A673 (cell line): ENCODE data around the gene NMU.

ENCODE experiments used
- EZH2 ChIP-seq: fragments of 200-600 bp; sonication (generic); IDR thresholded peaks from 2 replicates; pipeline ENCODE4 v1.6.1; 2017; ENCODE audit warnings: borderline replicate concordance, low read depth, mild to moderate bottlenecking, mixed read lengths, antibody characterized with exemption, low read length; ENCODE audit not compliant: poor library complexity, severe bottlenecking
- TF ChIP-seq, protein P1 (sequence below): fragments of 300-800, 200-600 bp; sonication (generic); conservative IDR thresholded peaks from 2 replicates; pipeline ENCODE4 v1.5.1; 2017; ENCODE audit warnings: low read depth, mild to moderate bottlenecking, antibody characterized with exemption, low read length, moderate library complexity, mixed read lengths

- TF ChIP-seq, protein P1, sequence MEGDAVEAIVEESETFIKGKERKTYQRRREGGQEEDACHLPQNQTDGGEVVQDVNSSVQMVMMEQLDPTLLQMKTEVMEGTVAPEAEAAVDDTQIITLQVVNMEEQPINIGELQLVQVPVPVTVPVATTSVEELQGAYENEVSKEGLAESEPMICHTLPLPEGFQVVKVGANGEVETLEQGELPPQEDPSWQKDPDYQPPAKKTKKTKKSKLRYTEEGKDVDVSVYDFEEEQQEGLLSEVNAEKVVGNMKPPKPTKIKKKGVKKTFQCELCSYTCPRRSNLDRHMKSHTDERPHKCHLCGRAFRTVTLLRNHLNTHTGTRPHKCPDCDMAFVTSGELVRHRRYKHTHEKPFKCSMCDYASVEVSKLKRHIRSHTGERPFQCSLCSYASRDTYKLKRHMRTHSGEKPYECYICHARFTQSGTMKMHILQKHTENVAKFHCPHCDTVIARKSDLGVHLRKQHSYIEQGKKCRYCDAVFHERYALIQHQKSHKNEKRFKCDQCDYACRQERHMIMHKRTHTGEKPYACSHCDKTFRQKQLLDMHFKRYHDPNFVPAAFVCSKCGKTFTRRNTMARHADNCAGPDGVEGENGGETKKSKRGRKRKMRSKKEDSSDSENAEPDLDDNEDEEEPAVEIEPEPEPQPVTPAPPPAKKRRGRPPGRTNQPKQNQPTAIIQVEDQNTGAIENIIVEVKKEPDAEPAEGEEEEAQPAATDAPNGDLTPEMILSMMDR = no peak
- no peak for TF ChIP-seq EZH2
These were observed 90.2 kb downstream of the NMU start for GRCh38 chr4:55545641-55546505.
